Right forelimb (tissue), 1 donor: ENCODE data around the gene TGFBR3.

Experiments used
- DNase-seq: peaks from one replicate; pipeline ENCODE4 v3.0.0-alpha.2; 2018

The TGFBR3 gene

DNA sequence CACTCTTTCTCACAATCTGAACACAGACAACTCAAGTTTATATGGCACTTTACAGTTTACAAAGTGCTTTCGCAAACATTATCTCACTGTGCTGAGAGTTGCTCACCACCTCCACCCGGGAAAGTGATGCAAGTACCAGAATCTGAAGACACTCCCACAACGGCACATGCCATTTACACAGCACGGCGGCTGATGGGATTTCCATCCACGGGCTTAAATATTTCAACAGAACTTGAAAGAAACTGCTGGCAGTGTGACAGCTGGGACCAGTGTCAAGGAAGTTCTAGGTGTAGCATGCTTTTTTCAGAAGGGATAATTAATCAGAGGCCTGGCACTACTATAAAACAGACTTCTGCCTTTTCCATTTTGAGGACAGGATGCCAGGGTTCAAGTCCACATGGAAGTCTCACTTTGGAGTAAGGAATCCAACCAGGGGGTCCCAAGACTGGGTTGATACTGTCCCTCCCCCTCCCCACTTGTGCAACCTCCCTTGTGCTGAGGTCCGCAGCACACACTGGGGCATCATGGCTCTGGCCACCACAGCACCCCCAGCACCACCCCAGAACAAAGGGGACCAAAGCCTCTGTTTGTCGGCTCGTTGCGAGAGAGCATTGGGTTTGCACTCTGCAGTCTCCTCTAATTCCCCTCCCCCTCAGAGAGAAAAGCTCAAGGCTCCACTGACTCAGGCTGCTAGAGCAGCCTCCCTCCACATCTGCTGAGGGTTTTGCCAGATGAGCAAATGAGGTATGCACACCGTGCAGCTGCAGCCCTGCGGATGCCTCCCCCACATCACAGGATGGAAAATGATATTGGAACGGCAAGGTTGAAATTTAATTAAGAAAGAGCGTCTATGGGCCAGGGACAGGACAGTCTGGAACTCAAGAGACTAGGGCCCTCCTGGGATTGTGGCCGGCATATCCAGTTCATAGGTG, 154.9 kb downstream of the TGFBR3 start:
- DNase-seq, result peak; percentile 72

DNA sequence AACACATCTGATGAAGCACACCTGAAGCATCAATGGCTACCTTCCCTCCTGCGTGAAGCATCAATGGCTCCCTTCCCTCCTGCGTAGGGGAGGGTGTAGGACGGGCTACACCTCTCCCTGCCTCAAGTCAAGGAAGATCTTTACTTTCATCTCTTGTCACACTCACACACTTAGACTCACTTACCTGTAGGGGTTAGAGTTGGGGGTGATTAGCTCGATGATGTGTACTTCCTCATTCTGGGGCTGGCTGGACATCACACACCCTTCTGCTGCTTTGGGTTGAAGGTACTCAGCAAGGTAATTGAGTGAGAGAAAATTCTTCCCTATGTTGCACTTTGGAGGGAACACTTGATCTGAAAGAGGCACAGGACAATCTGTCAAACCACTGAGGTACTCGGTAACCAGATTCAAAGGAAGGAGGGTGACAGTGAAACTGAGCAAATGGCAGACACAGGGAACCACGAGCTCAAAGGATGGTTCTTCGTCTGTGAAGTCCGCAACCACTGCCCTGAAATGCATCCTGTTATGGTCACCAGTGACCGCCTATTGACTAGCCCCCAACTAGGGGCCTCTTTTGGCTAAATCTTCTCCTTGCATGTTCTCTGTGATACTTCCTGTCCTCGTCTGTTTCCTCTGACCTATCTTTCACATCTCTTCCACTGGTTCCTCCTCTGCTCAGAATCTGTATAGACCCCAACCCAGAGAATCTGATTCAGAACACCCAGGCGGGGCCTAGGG, 156.2 kb downstream of the TGFBR3 start:
- DNase-seq, result no peak

DNA sequence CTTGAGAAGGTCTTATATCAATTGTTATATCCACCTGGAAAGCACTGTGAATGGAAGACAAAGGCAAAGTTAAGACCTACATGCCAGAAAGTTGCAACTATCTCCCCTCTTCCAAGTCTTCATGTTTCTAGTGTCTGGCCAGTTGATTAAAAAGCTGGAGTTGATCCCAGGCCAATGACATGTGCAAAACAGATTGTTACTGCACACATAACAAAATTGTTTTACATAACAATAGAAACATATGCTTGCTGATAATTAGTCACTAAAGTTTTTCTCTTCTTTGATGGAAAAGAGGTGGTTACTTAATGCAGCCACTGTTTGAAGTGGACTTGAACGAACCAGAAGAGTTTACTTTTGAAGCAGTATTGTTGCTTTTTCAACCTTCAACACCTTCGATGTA, 158.2 kb downstream of the TGFBR3 start:
- DNase-seq, result no peak

DNA sequence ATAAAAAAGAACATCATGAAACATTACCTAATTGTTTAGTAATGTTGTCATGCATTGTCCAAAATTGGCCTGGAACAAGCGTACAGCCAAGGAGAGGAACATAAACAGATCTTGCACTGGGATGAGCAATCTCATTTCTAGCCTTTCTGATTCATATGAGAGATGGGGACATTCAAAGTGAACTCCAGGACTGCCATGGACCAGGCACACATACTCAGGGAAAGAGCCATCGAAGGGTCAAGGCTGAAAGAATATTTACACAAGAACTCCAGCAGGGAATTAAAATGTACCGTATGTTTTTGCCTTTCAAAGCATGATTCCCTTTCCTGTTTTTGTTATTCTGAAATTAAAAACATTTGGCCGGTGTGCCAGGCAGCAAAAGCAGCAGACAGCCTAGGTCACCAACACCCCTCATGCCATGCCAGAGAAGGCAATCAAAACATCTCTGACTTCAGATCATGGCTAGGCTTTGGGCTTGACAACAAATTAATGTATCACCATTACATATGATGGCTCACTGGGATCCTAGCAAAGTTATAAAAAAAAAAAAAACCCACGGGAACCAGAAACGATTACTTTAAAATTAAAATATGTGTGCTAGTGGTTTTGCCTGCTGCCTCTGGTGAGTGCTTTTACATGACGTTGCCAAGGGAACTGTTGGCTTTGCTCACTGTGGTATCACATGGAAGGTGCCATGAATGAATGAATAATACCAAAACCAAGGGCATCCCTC, 159.8 kb downstream of the TGFBR3 start:
- no peak for DNase-seq

DNA sequence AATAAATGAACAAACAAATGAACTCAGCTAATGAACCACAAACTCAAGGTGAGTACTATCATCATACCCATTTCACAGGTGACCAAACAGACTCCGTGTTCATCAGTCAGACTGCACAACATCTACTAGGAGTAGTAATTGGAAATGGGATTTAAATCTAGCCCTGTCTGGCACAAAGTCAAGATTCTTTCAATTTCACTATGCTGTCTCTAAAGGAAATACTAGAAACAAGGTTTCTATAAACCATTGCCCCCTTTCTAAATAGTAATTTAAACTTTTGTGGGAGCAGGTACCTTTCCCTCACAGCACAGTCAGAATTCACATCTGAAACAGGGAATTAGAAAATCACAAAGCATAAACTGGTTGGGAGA, 160.3 kb downstream of the TGFBR3 start:
- no peak for DNase-seq

DNA sequence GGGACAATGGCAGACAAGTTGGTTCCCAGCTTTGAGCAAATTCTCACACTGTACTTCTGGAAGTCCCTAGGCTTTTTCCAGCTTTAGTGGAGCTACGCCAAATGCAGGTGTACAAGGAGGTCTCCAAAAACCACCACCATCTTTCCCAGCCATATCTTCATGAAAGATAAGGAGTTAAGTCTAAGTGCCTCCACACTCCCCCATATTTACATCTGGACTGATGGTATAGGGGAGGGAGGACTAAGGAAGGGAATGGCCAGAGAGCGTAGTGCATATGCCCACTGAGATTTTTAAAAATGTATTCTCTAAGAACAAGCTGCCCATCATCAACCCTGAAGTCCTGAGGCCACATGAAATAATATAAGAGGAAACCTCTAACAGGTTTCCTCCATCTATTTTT, 161.3 kb downstream of the TGFBR3 start:
- DNase-seq, result no peak

DNA sequence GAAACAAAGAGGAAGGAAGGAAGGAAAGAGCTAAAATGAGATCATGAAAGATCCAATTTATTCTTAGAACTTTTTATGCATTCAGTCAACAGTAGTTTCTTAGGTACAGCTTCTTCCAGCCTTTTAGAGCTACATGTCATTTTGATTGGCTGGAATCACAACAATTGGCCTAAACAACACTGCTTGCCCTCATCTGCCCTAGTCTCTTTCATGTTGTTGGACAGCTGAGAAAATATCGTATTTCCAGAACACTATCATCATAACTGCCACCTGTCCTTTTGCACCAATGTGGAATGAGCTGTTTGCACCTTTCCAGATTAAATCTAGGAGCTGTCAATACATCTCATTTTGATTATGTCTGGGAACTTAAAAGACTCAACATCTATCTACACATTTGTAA, 161.7 kb downstream of the TGFBR3 start:
- DNase-seq, result no peak

DNA sequence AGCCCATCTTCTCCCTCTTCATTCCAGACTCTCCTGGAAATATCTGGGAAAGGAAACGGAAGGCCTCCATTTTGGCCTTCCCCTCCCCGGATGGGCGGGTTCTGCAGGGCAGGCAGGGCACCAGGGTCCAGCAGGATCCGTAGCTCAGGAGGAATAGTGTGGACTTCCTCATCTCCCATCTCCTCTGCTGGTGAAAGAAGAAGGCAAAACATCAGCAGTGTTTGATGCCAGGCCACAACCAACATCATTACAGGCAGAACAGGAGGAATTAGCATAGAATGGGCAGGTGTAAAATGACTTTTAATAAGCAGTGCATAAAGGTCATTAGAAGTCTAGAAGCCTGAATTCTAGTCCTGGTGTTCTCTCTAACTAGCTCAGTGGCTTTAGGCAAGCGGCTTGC, 165.9 kb downstream of the TGFBR3 start:
- DNase-seq, result no peak

DNA sequence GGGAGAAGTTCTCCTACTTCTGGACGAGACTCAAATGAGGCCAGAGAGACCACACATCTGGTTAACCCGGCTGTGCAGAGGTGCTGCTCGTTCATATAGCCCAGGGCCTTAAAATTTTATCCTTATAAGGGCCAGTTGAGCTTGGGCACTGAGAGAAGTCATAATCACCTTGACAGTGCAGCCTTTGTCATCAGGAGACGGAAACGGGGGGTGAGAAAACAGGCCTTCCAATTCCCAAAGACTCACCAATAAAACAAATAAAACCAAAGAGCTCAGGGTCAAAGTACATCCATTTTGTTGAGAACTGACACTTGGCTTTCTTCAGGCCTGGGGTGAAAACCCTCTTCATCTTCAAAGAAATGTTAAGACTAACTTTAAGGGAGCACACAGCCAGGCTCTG, 167.1 kb downstream of the TGFBR3 start:
- no peak for DNase-seq

DNA sequence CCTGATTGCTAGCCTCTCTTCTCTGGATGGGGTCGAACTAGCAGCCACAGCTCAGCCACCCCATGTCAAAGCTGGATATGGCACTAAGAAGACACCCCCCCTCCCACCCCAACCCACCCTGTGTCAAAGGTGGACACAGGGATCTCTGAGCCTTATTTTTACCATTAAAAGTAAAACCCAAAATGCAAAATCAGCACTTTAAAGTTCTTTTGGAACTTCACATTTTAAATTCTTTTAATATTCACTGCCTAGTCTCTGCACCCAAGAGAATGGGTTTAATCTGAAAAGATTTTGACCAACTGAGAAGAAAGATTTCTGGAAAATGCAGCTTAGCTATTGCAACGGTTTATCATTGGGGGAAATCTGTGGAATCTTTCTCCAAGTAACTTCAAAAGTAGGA, 167.6 kb downstream of the TGFBR3 start:
- no peak for DNase-seq

DNA sequence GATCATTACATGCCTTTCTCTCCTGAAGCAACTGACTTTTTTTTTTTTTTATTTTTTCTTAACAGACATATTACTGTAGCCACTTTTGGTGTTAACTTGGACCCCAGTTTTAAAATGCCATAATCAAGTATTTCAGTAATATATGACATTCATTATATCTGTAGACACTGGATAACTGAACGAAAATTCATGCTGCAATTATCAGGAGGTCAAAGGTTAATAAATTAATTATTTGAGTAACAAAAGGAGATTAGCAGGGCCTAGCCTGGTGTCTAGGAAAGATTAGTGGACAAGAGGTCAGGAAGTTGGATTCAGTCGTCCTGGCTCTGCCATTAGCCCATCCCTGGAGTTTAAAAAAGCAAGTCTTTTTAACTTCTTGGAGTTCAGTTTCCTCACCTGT, 168.1 kb downstream of the TGFBR3 start:
- no peak for DNase-seq

DNA sequence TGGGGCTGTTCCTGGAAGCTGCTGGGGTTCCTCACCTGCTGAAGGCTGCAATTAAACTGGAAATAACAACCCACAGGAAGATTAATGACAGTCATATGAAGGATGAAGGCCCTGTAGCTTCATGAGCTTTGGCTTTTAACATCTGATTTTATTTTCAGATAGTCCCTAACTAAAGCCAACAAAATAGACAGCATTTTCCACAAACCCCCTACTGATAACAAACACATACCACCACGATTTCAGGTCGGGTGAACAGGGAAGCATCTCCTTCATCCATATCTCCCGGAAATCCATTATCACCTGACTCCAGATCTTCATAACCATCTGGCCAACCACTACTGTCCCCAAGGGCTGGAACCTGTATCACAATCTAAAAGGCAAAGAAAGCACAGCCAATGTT, 169.6 kb downstream of the TGFBR3 start:
- no peak for DNase-seq

DNA sequence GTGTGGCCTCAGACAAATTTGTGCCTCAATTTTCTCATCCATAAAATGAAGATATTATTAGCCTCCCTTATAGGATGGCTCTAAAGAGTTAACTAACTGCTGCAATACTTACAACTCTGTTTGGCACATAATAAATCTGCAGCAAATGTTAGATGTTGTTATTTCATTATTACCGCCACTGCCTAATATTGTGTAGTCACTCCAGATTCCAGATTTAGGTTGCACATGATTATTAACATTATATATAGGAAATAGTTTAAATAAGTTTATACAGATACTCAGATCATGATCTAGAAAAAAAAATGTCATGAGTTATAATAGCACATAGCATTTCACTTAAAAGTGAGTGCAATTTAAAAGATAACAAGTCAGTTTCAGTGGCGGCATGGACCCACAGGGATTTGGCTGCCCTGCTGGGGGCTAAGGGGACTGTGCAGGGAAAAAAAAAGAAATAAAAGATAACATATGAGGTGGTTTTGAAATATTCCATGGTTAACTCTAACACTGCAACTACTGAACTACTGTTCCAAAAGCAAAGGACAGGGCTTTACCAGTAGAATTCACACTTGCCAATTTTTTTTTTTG, 170.4 kb downstream of the TGFBR3 start:
- DNase-seq, result no peak

DNA sequence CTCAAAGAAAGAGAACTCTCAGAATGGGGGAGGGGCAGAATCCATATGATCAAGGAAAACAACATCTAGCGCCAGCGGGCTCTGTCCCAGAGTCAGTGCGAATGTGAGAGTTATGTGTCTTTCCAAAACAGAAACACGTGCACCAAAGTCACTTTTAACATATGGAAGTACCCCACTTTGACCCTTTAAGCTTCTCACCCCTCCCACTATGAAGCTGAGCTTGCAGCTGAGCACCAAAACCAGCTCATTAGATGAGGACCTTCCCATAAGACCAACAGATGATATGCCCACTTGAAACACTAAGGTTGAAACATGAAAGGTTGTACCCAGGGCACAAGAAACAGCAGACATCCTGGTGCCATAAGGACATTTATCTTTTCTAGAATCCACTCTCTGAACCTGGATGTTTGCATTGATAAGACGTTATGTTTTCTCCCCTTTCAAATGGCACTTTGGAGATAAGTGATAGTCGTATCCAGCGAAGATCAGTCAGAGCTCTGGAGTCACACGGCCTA, 171.0 kb downstream of the TGFBR3 start:
- DNase-seq, result no peak

DNA sequence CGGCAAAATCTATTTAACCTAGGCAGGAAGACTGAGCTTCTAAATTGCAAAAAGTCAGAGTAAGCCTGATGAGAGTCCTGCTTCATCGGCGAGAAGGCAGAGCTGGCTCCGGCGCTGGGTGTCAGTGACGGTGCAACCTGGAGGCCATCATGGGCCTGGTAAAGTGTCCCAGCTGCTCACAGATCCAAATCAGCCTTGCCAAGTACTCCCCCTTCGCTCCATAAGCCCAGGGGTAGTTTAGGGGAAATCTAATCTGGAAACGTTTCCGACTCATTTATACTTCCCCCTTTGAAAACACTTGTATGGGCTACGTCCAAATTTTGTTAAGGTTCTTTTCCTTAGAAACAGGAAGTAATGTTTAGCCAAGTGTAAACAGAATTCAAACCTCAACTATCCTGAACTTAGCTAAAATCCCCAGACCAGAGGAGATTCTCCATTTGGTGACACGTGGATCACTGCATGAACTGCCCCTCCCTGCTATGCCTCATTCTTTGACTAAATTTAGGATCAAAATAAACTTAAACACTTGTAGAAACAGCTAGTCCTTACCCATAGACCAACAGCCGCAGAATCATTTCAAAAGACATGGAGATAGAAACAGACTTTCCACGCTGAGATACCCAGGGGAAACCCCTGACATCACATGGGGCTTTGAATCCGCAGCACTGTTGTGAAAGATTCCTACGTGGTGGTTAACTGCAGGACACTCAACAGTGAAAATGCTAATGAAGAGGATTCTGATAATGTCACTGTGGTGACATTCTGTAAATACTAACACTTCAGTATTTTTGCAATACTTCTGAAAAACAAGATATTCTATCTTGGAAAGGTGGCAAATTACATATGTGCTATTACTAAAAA, 172.7 kb downstream of the TGFBR3 start:
- DNase-seq, result no peak

DNA sequence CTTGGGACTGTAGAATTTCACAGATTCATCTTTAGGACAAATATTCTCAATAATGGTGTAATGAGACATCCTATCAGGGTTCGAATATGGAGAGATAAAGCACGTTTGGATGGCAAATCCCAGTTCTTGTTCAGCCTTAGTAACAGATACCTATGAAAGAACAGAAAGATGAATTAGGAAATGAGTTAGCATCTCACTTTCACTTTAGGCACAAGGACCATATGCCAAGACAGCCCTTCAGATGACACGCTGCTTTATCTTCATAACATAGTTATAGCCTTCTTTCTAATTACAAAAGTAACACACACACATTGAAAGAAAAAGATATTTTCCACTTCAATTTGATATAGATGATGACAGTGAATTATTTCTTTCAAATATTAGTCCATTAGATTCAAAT, 173.6 kb downstream of the TGFBR3 start:
- DNase-seq, result no peak

DNA sequence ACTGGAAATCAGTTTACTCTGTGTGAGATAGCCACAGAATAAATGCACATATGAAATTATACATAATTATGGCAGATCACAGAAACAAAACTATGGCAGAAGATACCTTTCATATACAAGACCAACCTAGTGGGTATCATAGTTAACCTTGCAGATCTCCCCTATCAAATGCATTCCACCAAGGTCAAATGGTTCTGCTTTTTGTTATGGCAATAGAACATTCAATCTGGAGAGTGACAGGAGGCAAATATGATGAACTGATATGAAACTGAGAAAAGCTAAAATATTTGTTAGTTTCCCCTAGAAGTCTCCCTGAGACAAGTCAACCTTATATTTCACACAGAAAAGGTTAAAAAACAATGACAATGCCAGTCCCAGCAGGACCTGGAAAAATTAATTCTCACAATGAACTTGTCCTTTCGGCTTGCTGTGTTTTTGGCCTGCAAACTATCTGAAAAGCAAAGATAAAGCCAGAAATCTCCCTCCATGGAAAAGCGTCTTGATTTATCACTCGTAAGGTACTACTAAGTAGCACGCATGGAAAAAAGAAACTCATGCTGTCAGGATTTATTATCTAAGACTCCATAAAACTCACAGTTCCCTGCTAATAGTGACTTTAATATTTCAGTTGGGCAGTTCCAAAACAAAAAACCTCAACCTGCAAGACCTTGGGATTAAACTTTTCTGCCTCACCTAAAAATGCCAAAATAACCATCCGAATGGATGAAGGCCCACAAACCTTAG, 174.3 kb downstream of the TGFBR3 start:
- no peak for DNase-seq

DNA sequence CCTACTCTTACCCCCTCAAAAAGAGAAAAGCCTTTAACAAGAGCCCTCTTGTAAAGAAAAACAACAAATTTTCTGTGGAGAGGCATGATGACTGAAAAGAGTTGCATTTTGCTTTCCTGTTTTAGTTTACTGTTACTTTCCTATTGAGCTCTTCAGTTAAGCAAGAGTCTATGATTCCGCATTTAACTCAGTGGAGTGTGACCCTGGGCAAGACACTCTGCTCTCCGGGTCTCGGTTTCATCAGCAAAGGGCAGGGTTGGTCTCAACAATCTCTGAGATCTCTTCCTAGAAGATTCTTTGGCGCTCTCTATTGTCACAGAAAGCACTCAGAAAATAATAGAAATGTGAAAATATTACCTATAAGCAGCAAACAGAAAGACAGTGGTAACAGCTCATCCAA, 175.7 kb downstream of the TGFBR3 start:
- no peak for DNase-seq

DNA sequence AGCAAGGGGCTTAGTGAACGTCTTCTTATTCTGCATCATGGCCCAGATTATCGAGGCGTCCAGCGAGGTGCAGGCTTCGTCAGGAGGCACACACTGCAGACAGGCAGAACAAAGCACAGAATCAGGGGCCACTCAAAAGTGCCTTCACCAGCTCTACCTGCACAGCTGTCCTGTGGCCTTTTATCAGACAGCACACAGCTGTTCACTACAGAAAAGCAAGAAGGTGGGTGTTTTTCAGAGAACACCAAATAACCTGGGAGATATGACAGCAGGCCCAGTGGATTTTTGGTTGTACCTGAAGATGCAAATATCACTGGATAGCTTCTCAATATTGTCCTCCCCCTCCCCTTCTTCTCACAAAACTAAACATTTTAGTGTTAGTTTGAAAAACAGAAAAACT, 177.3 kb downstream of the TGFBR3 start:
- no peak for DNase-seq

DNA sequence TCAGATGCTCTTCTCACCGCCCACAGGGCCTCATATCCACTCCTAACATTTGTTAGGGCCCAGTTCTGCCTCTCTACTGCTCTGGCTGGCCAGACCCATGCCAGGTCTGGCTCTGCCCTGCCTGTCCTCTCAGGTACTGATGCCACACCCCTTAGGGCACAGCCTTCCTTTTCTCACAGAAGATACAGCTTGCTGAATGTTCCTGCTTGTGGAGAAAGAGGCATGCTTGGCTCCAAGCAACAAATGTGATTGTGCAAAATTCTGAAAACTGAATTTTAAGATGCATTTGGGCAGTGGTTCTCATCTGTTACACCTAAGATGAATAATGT, 178.1 kb downstream of the TGFBR3 start:
- DNase-seq, result no peak

DNA sequence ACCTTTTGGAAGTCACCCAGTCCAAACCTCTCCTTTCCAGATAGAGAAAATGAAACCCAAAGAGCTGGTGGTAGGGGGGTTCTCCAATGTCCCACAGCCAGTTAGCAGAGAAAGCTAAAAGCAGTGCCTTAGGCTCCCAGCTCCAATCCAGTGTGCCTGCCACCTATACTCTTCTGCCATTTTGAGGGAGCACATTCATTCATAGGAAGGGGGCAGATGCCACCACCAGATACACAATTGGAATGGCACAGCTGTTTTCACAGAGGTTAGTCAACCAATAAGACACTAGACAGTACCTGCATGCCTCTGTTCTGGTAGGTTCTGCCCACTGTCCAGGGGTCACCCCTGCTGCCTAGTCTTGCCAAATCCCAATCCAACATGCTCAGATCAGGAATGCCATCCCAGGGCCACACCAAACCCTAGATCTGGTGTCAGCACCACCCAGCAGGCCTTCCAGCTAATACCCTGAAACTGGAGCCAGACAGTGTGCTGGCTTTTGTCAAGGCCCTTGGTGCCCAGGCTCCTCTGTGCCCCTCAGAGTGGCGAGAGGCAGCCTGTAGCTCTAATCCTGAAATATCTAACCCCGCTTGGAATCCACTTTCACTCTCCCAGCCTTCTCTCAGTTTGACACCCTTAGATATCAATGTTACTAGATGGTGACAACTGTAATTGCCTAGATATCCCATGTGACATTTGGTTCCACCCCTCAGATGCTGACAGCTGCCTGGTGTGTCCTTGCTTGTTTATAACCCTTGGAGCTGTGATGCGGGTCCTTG, 178.6 kb downstream of the TGFBR3 start:
- no peak for DNase-seq
